ENCODE measurements around the gene NAV2.

NAV2 gene

GRCh38 chr11:20008190-20008870, 295.7 kb downstream of the NAV2 start:
- no peak for TF ChIP-seq CTCF (IDR thresholded peaks at IDR 0.05; ENCODE audit: borderline replicate concordance, control extremely low read depth, extremely low read depth, insufficient read depth, missing control alignments)
- no peak for DNase-seq (ENCODE audit: low spot score)
- in situ Hi-C loops (cut with MboI; ENCODE audit: low sequenced_read_pairs, unreplicated experiment), result no loop called here

- TF ChIP-seq CTCF (IDR thresholded peaks at IDR 0.05; ENCODE audit: borderline replicate concordance, control extremely low read depth, extremely low read depth, insufficient read depth, missing control alignments), result no peak
- DNase-seq (ENCODE audit: low spot score), result no peak
- in situ Hi-C loops (cut with MboI; ENCODE audit: low sequenced_read_pairs, unreplicated experiment), result no loop called here
Measured at GRCh38 chr11:20008871-20009644, 296.4 kb downstream of the NAV2 start.

GRCh38 chr11:20010156-20010850, 297.7 kb downstream of the NAV2 start:
- in situ Hi-C loops (cut with MboI; ENCODE audit: low sequenced_read_pairs, unreplicated experiment), result no loop called here
- TF ChIP-seq CTCF (IDR thresholded peaks at IDR 0.05; ENCODE audit: borderline replicate concordance, control extremely low read depth, extremely low read depth, insufficient read depth, missing control alignments), result no peak
- DNase-seq (ENCODE audit: low spot score), result no peak

- no peak for TF ChIP-seq CTCF (IDR thresholded peaks at IDR 0.05; ENCODE audit: borderline replicate concordance, control extremely low read depth, extremely low read depth, insufficient read depth, missing control alignments)
- in situ Hi-C loops (cut with MboI; ENCODE audit: low sequenced_read_pairs, unreplicated experiment), result no loop called here
- no peak for DNase-seq (ENCODE audit: low spot score)
Measured at GRCh38 chr11:20010851-20011225, 298.2 kb downstream of the NAV2 start.

GRCh38 chr11:20011307-20011951, 298.8 kb downstream of the NAV2 start:
- in situ Hi-C loops (cut with MboI; ENCODE audit: low sequenced_read_pairs, unreplicated experiment), result no loop called here
- no peak for TF ChIP-seq CTCF (IDR thresholded peaks at IDR 0.05; ENCODE audit: borderline replicate concordance, control extremely low read depth, extremely low read depth, insufficient read depth, missing control alignments)
- DNase-seq (ENCODE audit: low spot score), result no peak

- in situ Hi-C loops (cut with MboI; ENCODE audit: low sequenced_read_pairs, unreplicated experiment), result no loop called here
- TF ChIP-seq CTCF (IDR thresholded peaks at IDR 0.05; ENCODE audit: borderline replicate concordance, control extremely low read depth, extremely low read depth, insufficient read depth, missing control alignments), result no peak
- no peak for DNase-seq (ENCODE audit: low spot score)
Measured at GRCh38 chr11:20013346-20014066, 300.9 kb downstream of the NAV2 start.
